Hepatocyte (in vitro differentiated cells): ENCODE data around the gene DDX6. TPM values are rescaled to one million over a fixed set of nuclear protein-coding genes. Genes with fewer than 3 reads are reported as not detected.

Experiments used
- DNase-seq: peaks from one replicate; pipeline ENCODE4 v3.0.0-alpha.2; 2016; ENCODE audit warnings: low spot score
- H2AFZ ChIP-seq: fragments of 200-600 bp; sonication (generic); 2 replicates; pipeline ENCODE4 v1.6.0; 2016; ENCODE audit warnings: antibody characterized with exemption, mild to moderate bottlenecking
- H3K27ac ChIP-seq: fragments of 200-600 bp; sonication (generic); 2 replicates; pipeline ENCODE4 v1.5.1; 2016; ENCODE audit warnings: mild to moderate bottlenecking
- H3K27me3 ChIP-seq: fragments of 200-600 bp; sonication (generic); 2 replicates; pipeline ENCODE4 v1.6.1; 2016
- H3K36me3 ChIP-seq: fragments of 200-600 bp; sonication (generic); replicated peaks from 2 replicates; pipeline ENCODE4 v1.5.1; 2016; ENCODE audit warnings: low read depth; ENCODE audit not compliant: insufficient read depth
- H3K4me1 ChIP-seq: fragments of 200-600 bp; sonication (generic); 2 replicates; pipeline ENCODE4 v1.5.1; 2016; ENCODE audit warnings: mild to moderate bottlenecking, moderate library complexity; ENCODE audit not compliant: insufficient read depth
- H3K4me2 ChIP-seq: fragments of 200-600 bp; sonication (generic); 2 replicates; pipeline ENCODE4 v1.6.0; 2016
- H3K4me3 ChIP-seq: fragments of 200-600 bp; sonication (generic); 2 replicates; pipeline ENCODE4 v1.5.1; 2016; ENCODE audit warnings: mild to moderate bottlenecking
- H3K79me2 ChIP-seq: fragments of 200-600 bp; sonication (generic); 2 replicates; pipeline ENCODE4 v1.6.0; 2017; ENCODE audit warnings: mild to moderate bottlenecking
- H3K9me2 ChIP-seq: fragments of 200-600 bp; sonication (generic); replicated peaks from 2 replicates; pipeline ENCODE4 v1.6.0; 2017; ENCODE audit warnings: mild to moderate bottlenecking; ENCODE audit not compliant: insufficient read depth
- H3K9me3 ChIP-seq: fragments of 200-600 bp; sonication (generic); 2 replicates; pipeline ENCODE4 v1.5.1; 2016; ENCODE audit warnings: low read depth, mild to moderate bottlenecking
- H4K20me1 ChIP-seq: fragments of 200-600 bp; sonication (generic); 2 replicates; pipeline ENCODE4 v1.6.0; 2016; ENCODE audit warnings: mild to moderate bottlenecking; ENCODE audit not compliant: insufficient read depth, poor library complexity, severe bottlenecking
- EZH2 ChIP-seq: fragments of 200-600 bp; sonication (generic); IDR thresholded peaks from 2 replicates; pipeline ENCODE4 v1.6.1; 2016; ENCODE audit warnings: antibody characterized with exemption, mild to moderate bottlenecking, borderline replicate concordance
- EZH2phosphoT487 ChIP-seq: fragments of 200-600 bp; sonication (generic); IDR thresholded peaks from one replicate; pipeline ENCODE4 v1.6.1; 2018; ENCODE audit warnings: antibody characterized with exemption, mild to moderate bottlenecking, low read depth, moderate library complexity; ENCODE audit not compliant: unreplicated experiment, severe bottlenecking
- WGBS: methylation state at CpG from one replicate; pipeline ENCODE4 v1.1.6; 2016; ENCODE audit warnings: low lambda C conversion rate; ENCODE audit errors: missing lambda C conversion rate; 5-methylcytosine and 5-hydroxymethylcytosine counted together
- polyA plus RNA-seq: library from polyadenylated mRNA; unstranded; fragments of >200 nt; fragmentation: Nextera tagmentation; extraction: Ambion mirVana; gene quantifications from 2 replicates; pipeline ENCODE4 v1.2.1, GENCODE V29; 2016
- total RNA-seq: library from RNA; depleted of rRNA; stranded (reverse); fragments of >200 nt; gene quantifications from 2 replicates; pipeline ENCODE4 v1.2.3, GENCODE V29; 2014
- TF ChIP-seq, protein P1 (sequence below): fragments of 200-600 bp; sonication (generic); IDR thresholded peaks from 2 replicates; pipeline ENCODE4 v1.5.1; 2016; ENCODE audit warnings: antibody characterized with exemption, mild to moderate bottlenecking; ENCODE audit not compliant: poor library complexity

The DDX6 gene
- total and polyA plus RNA-seq, 2 experiments from 2014 or later: 16.4 to 122 TPM

DNA sequence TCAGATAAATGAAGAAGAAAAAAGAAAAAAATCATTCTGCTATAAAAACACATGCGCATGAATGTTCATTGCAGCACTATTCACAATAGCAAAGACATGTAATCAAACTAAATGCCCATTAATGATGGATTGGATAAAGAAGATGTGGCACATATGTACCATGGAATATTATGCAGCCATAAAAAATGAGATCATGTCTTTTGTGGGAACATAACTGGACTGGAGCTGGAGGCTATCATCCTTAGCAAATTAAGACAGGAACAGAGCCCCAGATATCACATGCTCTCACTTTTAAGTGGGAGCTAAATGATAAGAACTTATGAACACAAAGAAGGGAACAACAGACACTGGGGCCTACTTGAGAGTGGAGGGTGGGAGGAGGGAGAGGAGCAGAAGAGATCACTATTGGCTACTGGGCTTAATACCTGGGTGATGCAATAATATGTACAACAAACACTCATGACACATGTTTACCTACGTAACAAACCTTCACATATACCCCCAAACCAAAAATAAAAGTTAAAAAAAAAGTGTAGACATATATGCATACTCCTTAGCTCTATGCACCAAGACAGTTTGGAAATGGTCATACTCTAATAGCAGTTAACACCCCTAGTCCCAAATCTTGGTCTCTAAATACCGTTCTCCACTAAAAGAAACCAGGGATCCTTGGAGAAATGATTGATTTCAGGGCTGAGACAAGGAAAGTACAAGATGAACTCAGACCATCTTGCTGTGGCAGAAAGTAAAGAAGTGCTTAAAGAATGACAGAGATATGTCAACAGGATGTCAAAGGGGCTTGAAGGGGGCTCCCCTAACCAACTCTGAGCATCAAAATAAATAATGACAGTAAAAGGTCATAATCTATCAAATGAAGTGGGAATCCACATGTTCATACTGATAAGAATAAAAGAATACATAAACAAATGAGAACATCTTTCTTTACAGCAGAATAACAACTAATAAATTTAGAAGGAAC, 17.1 kb upstream of the DDX6 start:
- Histone ChIP-seq H3K36me3 (no peaks in the 10 kb centered on the region), H2AFZ (no peak overlapping the region), H3K27me3 (no peaks in the 10 kb centered on the region), H3K4me3 (no peak overlapping the region), H3K9me2 (no peaks in the 10 kb centered on the region), H3K27ac (no peak overlapping the region), H3K4me1 (no peaks in the 10 kb centered on the region), H3K4me2 (no peak overlapping the region), H3K9me3 (no peaks in the 10 kb centered on the region), H3K79me2 (no peaks in the 10 kb centered on the region), H4K20me1 (no peaks in the 10 kb centered on the region)
- 96% methylated on average over 3 of the region's 3 CpGs for WGBS
- DNase-seq: no peak
- TF ChIP-seq EZH2phosphoT487: no peak
- TF ChIP-seq EZH2: no peak
- TF ChIP-seq, protein P1, sequence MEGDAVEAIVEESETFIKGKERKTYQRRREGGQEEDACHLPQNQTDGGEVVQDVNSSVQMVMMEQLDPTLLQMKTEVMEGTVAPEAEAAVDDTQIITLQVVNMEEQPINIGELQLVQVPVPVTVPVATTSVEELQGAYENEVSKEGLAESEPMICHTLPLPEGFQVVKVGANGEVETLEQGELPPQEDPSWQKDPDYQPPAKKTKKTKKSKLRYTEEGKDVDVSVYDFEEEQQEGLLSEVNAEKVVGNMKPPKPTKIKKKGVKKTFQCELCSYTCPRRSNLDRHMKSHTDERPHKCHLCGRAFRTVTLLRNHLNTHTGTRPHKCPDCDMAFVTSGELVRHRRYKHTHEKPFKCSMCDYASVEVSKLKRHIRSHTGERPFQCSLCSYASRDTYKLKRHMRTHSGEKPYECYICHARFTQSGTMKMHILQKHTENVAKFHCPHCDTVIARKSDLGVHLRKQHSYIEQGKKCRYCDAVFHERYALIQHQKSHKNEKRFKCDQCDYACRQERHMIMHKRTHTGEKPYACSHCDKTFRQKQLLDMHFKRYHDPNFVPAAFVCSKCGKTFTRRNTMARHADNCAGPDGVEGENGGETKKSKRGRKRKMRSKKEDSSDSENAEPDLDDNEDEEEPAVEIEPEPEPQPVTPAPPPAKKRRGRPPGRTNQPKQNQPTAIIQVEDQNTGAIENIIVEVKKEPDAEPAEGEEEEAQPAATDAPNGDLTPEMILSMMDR: no peak

DNA sequence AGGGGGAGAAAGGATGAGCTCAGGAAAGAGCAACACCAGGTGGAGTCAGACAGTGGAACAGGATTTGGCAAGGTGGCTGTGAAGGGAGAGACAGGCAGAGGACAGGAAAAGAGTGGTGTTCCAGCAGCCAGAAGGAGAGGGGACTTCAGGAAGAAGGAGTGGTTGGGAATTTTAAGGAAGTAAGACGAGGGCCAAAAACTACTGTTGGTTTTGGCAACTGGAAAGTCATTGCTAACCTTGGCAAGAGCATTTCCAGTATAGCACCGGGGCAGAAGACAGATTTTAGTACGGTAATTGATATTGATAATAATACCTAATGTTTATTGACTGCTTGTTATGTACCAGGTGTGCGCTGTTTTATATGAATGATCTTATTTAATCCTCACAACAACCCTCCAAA, 15.4 kb upstream of the DDX6 start:
- TF ChIP-seq EZH2 (no peak), EZH2phosphoT487 (no peak)
- TF ChIP-seq, protein P1: no peak
- H3K4me3 ChIP-seq: no peak overlapping the region
- no peak for DNase-seq
- H3K27ac ChIP-seq: no peak overlapping the region
- H3K36me3 ChIP-seq: no peaks in the 10 kb centered on the region
- H3K4me1 ChIP-seq: no peaks in the 10 kb centered on the region
- H3K4me2 ChIP-seq: no peak overlapping the region
- no peaks in the 10 kb centered on the region for H3K79me2 ChIP-seq
- WGBS: 85% methylated on average over 4 of the region's 4 CpGs
- H4K20me1 ChIP-seq: no peaks in the 10 kb centered on the region
- H3K27me3 ChIP-seq: no peaks in the 10 kb centered on the region
- H3K9me2 ChIP-seq: no peaks in the 10 kb centered on the region
- H2AFZ ChIP-seq: no peak overlapping the region
- H3K9me3 ChIP-seq: no peaks in the 10 kb centered on the region

GRCh38 chr11:118804094-118804493, 13.1 kb upstream of the DDX6 start:
- Histone ChIP-seq H3K27ac (no peak overlapping the region), H3K36me3 (no peaks in the 10 kb centered on the region), H3K27me3 (no peaks in the 10 kb centered on the region), H3K79me2 (no peaks in the 10 kb centered on the region), H3K9me2 (no peaks in the 10 kb centered on the region), H2AFZ (no peak overlapping the region), H3K4me1 (no peaks in the 10 kb centered on the region), H4K20me1 (no peaks in the 10 kb centered on the region), H3K4me2 (no peak overlapping the region), H3K4me3 (no peak overlapping the region), H3K9me3 (no peaks in the 10 kb centered on the region)
- TF ChIP-seq EZH2phosphoT487: no peak
- TF ChIP-seq EZH2: no peak
- TF ChIP-seq, protein P1: no peak
- DNase-seq: no peak
- WGBS: 95% methylated on average over 3 of the region's 3 CpGs
